ENCODE data around the gene PRKCE.

The PRKCE gene

DNA sequence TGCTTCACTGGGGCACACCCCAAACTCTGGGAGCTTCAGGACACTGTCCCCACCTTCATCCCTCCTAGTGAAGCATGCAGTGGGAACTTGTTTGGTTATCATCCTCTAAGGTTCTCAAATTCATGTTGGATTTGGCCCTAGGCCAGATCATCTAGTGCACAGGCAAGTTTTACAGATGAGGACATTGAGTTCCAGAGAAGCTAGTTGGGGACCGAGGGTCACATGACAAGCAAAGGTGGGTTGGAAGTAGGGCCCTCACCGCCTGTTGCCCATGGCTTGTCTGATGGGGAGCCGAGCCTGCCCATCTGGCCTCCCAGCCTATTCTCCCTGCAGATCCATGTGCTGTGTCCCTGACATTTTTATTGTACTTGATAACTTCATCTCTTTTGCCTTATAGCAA is 2.8 kb downstream of the PRKCE start:
- no peak for DNase-seq (ENCODE audit: low read depth in 2 of 2)

DNA sequence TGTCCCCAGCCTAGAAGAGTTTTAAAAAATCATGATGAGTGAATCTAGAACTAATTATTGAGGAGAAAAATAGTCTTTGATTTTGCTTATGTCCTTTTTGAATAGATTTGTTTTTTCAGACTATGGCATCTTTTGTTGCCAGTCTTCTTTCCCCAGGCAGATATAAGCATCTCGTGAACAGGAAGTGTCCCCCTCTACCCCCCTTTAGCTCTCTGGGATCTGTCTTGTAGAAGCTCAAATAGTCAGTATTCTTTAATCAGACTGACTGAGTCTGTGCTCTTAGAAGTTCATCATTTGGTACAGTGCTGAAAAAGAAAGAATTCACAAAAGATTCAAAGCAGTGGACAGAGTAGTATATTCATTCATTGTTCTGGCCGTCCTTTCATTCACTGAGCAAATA is 10.4 kb downstream of the PRKCE start:
- H3K4me3 ChIP-seq (replicated peaks in 1 of 2; ENCODE audit: low read depth in 2 of 2, low read length in 2 of 2), result no peak overlapping the region
- no peak for DNase-seq (ENCODE audit: low read depth in 2 of 2)
- TF ChIP-seq, protein P1, sequence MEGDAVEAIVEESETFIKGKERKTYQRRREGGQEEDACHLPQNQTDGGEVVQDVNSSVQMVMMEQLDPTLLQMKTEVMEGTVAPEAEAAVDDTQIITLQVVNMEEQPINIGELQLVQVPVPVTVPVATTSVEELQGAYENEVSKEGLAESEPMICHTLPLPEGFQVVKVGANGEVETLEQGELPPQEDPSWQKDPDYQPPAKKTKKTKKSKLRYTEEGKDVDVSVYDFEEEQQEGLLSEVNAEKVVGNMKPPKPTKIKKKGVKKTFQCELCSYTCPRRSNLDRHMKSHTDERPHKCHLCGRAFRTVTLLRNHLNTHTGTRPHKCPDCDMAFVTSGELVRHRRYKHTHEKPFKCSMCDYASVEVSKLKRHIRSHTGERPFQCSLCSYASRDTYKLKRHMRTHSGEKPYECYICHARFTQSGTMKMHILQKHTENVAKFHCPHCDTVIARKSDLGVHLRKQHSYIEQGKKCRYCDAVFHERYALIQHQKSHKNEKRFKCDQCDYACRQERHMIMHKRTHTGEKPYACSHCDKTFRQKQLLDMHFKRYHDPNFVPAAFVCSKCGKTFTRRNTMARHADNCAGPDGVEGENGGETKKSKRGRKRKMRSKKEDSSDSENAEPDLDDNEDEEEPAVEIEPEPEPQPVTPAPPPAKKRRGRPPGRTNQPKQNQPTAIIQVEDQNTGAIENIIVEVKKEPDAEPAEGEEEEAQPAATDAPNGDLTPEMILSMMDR (IDR thresholded peaks at IDR 0.05; ENCODE audit: low read depth, low read length), result no peak

More for the DNA sequence above, 2.8 kb downstream of the PRKCE start:
- TF ChIP-seq, protein P1 (IDR thresholded peaks at IDR 0.05; ENCODE audit: low read depth, low read length), result no peak
- no peak overlapping the region for H3K4me3 ChIP-seq (replicated peaks in 1 of 2; ENCODE audit: low read depth in 2 of 2, low read length in 2 of 2)

DNA sequence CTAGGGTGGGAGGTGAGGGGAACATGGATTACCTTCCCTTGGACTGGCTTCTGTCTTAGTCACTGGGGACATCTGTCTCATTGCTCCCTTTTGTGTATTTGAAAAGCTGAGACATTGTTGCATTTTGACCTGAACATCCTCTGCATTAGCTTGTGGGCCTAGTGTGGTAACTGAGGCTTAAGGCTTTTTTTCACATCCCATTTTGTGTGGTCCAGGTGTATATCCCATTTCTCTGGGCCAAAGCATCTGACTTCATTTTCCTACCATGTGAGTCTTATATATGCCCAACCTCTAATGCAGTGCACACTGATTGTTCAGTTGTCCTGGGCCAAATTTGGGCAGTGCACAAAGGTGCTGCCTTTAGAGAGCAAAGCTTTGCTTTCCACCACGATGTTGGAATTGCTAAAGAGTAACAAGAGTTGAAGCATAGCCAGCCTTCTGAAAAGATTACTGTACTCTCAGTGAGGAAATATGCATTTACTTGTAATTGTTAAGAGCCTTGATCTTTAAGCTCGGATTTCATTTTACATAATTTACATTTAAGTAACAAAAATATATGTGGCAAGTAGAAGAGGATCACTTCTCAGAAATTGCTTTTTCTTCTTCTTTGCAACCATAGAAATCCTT is 13.3 kb downstream of the PRKCE start:
- DNase-seq (ENCODE audit: low read depth in 2 of 2), result peak in 1 of 2 donors; percentile 27
- TF ChIP-seq, protein P1 (IDR thresholded peaks at IDR 0.05; ENCODE audit: low read depth, low read length), result no peak
- no peak overlapping the region for H3K4me3 ChIP-seq (replicated peaks in 1 of 2; ENCODE audit: low read depth in 2 of 2, low read length in 2 of 2)

DNA sequence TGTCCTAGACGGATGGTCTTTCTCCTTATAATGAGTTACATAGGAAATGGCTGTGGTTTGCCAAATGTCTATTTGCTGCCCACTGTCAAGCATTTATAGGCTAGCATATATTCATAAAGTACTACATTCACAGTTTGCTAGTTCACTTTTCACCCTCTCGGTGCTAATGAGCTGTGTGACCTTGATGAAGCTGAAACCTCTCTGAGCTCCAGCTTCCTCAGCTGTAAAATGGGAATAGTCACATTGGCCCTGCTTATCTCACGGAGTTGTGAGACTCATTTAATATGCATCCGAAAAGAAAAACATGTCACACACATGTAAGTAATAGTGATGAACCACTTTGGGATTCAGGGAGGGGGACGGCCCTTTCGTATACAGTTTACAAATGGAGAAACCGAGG is 17.0 kb downstream of the PRKCE start:
- H3K4me3 ChIP-seq (replicated peaks in 1 of 2; ENCODE audit: low read depth in 2 of 2, low read length in 2 of 2), result no peak overlapping the region
- TF ChIP-seq, protein P1 (IDR thresholded peaks at IDR 0.05; ENCODE audit: low read depth, low read length), result no peak

DNA sequence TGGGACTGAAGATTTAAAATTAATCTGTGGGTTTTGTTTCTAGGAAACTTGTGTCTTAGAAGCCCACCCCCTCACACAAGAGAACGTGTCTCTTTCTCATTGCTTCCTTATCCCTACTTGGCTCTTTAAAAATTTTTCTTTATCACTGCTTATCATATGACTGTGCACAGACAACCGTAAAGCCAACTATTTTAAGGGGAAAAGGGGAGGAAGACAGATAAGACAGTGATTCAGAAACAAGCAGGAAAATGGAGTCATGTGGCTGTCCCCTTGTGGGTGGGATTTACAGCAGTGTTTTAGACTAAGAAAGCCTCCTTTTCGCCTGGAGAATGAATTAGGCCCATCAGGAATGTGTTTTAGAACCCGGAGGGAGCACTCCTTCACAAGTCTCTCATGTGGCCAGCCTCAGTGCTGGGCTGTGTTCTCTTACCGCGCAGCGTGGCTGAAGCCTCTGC is 17.6 kb downstream of the PRKCE start:
- peak; percentile 54 to 88 for DNase-seq (ENCODE audit: low read depth in 2 of 2)
- TF ChIP-seq, protein P1 (IDR thresholded peaks at IDR 0.05; ENCODE audit: low read depth, low read length), result no peak
- no peak overlapping the region for H3K4me3 ChIP-seq (replicated peaks in 1 of 2; ENCODE audit: low read depth in 2 of 2, low read length in 2 of 2)

More for the DNA sequence above, 17.0 kb downstream of the PRKCE start:
- DNase-seq (ENCODE audit: low read depth in 2 of 2), result peak in 1 of 2 donors; percentile 9

DNA sequence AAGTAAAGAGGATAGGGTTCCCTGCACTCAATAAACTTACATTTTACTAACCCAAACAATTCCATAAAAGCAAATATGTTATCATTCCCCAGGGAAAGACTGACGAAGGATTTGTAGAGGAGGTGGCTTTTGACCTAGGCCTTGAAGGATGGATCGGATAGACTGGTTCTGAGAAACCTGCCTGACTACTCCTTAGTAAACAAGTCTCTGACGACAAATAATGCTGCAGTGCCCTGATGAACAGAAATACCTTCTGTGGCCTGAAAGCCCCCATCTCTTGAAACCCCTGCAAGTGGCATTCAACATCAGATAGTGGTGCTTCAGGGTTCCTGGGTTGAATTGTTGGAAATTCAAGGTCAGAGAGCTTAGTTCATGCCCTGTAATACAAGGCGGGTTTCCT is 19.2 kb downstream of the PRKCE start:
- TF ChIP-seq, protein P1 (IDR thresholded peaks at IDR 0.05; ENCODE audit: low read depth, low read length), result no peak
- H3K4me3 ChIP-seq (replicated peaks in 1 of 2; ENCODE audit: low read depth in 2 of 2, low read length in 2 of 2), result no peak overlapping the region
- no peak for DNase-seq (ENCODE audit: low read depth in 2 of 2)

DNA sequence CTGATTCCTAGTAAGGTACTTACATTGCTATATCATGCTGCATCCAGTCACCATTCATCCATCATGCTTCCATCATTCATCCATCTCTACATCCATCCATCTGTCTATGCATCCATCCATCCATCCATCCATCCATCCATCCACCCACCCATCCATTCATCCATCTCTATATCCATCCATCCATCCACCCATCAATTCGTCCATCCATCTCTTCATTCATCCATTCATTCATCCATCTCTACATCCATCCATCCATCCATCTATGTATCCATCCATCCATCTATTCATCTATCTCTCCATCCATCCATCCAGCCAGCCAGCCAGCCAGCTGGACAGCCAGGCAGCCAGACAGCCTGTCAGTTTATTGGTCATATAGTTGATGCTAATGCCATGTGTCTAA is 20.7 kb downstream of the PRKCE start:
- no peak for DNase-seq (ENCODE audit: low read depth in 2 of 2)
- no peak overlapping the region for H3K4me3 ChIP-seq (replicated peaks in 1 of 2; ENCODE audit: low read depth in 2 of 2, low read length in 2 of 2)
- TF ChIP-seq, protein P1 (IDR thresholded peaks at IDR 0.05; ENCODE audit: low read depth, low read length), result no peak
